ENCODE data around the gene FAM210B.
A peak's percentile ranks its signal among the peaks of the same experiment; 100 is the strongest.

FAM210B gene

GRCh38 chr20:56360908-56361205, 2.1 kb downstream of the FAM210B start:
- Histone ChIP-seq H3K4me1 (ENCODE audit: control insufficient read depth, insufficient read depth, low read length, unreplicated experiment) (peaks cover 16% of the 10 kb centered on the region), H3K27ac (ENCODE audit: low read depth, low read length) (no peak overlapping the region), H3K36me3 (ENCODE audit: insufficient read depth, low read length) (no peaks in the 10 kb centered on the region), H3K79me2 (ENCODE audit: control insufficient read depth, insufficient read depth, low read length, unreplicated experiment) (peaks cover 16% of the 10 kb centered on the region), H3K4me3 (ENCODE audit: low read depth, low read length) (no peak overlapping the region; the same call in 1 of the 2 replicates), H2AFZ (ENCODE audit: low read length, unreplicated experiment) (no peak overlapping the region), H3K27me3 (ENCODE audit: insufficient read depth, low read length) (no peaks in the 10 kb centered on the region)

DNA sequence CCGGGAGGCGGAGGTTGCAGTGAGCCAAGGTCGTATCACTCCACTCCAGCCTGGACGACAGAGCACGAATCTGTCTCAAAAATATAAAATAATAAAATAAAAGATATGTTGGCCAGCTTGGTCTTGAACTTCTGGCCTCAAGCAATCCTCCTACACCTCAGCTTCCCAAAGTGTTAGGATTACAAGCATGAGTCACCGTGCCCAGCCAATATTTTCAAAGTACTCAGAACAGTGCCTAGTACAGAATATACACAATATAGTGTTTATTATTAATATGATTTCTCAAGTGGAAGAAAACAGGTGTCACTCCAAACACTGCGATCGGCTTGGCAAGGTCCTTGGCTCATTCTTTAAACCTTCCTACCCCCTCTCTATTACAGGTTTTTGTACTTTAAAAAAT, 3.1 kb downstream of the FAM210B start:
- H2AFZ ChIP-seq (ENCODE audit: low read length, unreplicated experiment), result no peak overlapping the region
- H3K4me1 ChIP-seq (ENCODE audit: control insufficient read depth, insufficient read depth, low read length, unreplicated experiment), result peaks cover 16% of the 10 kb centered on the region
- no peak overlapping the region for H3K27ac ChIP-seq (ENCODE audit: low read depth, low read length)
- H3K27me3 ChIP-seq (ENCODE audit: insufficient read depth, low read length), result no peaks in the 10 kb centered on the region
- no peak overlapping the region for H3K4me3 ChIP-seq (ENCODE audit: low read depth, low read length)
- no peaks in the 10 kb centered on the region for H3K36me3 ChIP-seq (ENCODE audit: insufficient read depth, low read length)
- H3K79me2 ChIP-seq (ENCODE audit: control insufficient read depth, insufficient read depth, low read length, unreplicated experiment), result peaks cover 16% of the 10 kb centered on the region

- H3K4me1 ChIP-seq (ENCODE audit: control insufficient read depth, insufficient read depth, low read length, unreplicated experiment), result peaks cover 16% of the 10 kb centered on the region
- H3K4me3 ChIP-seq (ENCODE audit: low read depth, low read length), result no peak overlapping the region
- H2AFZ ChIP-seq (ENCODE audit: low read length, unreplicated experiment), result no peak overlapping the region
- no peak overlapping the region for H3K27ac ChIP-seq (ENCODE audit: low read depth, low read length)
- peaks cover 16% of the 10 kb centered on the region for H3K79me2 ChIP-seq (ENCODE audit: control insufficient read depth, insufficient read depth, low read length, unreplicated experiment)
- H3K27me3 ChIP-seq (ENCODE audit: insufficient read depth, low read length), result no peaks in the 10 kb centered on the region
- H3K36me3 ChIP-seq (ENCODE audit: insufficient read depth, low read length), result no peaks in the 10 kb centered on the region
These were observed 4.1 kb downstream of the FAM210B start for GRCh38 chr20:56362833-56363413.

- Histone ChIP-seq H3K27ac (ENCODE audit: low read depth, low read length) (no peak overlapping the region), H2AFZ (ENCODE audit: low read length, unreplicated experiment) (no peak overlapping the region), H3K4me1 (ENCODE audit: control insufficient read depth, insufficient read depth, low read length, unreplicated experiment) (peaks cover 16% of the 10 kb centered on the region), H3K27me3 (ENCODE audit: insufficient read depth, low read length) (no peaks in the 10 kb centered on the region), H3K36me3 (ENCODE audit: insufficient read depth, low read length) (no peaks in the 10 kb centered on the region), H3K79me2 (ENCODE audit: control insufficient read depth, insufficient read depth, low read length, unreplicated experiment) (peaks cover 16% of the 10 kb centered on the region), H3K4me3 (ENCODE audit: low read depth, low read length) (no peak overlapping the region)
These were observed 4.7 kb downstream of the FAM210B start for GRCh38 chr20:56363491-56363890.

DNA sequence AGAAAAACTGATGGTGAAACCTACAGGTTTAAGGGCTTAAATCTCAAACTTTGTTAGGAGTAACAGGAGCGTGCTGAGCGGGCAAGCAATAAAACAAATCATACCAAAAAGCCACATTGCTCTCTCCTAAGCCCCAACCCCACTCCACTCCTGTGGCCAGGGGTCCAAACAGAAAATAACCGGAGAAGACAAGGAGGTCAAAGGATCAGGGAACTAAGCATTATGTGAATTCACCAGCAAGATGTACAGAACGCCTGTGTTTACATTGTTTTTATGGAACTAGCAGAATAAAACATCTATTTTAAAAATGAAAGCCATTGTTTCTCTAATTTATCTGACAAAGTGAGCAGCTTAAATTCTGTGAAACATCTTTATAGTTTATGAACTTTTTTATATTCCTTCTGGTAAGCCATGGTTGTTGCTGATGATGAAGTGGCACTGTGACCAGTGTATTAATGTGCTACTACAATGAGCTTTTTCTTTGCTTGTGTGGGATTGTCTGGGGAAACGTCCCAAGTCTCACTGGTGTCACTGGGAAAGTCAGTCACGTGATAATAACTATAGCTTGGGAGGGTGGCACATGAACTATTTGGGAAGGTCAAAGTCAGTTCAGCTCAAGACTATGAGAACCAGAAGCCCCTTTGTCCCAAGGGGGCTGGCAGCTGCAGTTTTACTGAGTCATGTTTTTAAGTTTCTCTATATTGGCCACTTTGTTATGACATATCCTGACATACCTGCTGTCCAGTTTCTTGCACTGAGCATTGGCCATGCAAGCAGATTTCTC, 9.8 kb downstream of the FAM210B start:
- Histone ChIP-seq H3K4me1 (ENCODE audit: control insufficient read depth, insufficient read depth, low read length, unreplicated experiment) (peaks cover under 1% of the 10 kb centered on the region), H3K79me2 (ENCODE audit: control insufficient read depth, insufficient read depth, low read length, unreplicated experiment) (peaks cover 20% of the 10 kb centered on the region), H3K36me3 (ENCODE audit: insufficient read depth, low read length) (peaks cover 20% of the 10 kb centered on the region), H3K4me3 (ENCODE audit: low read depth, low read length) (no peak overlapping the region), H3K27ac (ENCODE audit: low read depth, low read length) (no peak overlapping the region), H3K27me3 (ENCODE audit: insufficient read depth, low read length) (no peaks in the 10 kb centered on the region), H2AFZ (ENCODE audit: low read length, unreplicated experiment) (no peak overlapping the region)

- no peak overlapping the region for H3K27ac ChIP-seq (ENCODE audit: low read depth, low read length)
- no peak overlapping the region for H2AFZ ChIP-seq (ENCODE audit: low read length, unreplicated experiment)
- peaks cover 26% of the 10 kb centered on the region for H3K79me2 ChIP-seq (ENCODE audit: control insufficient read depth, insufficient read depth, low read length, unreplicated experiment)
- no peak overlapping the region for H3K4me3 ChIP-seq (ENCODE audit: low read depth, low read length)
- peaks cover 22% of the 10 kb centered on the region for H3K36me3 ChIP-seq (ENCODE audit: insufficient read depth, low read length)
- H3K27me3 ChIP-seq (ENCODE audit: insufficient read depth, low read length), result no peaks in the 10 kb centered on the region
- H3K4me1 ChIP-seq (ENCODE audit: control insufficient read depth, insufficient read depth, low read length, unreplicated experiment), result peaks cover 6% of the 10 kb centered on the region
These were observed 10.4 kb downstream of the FAM210B start for GRCh38 chr20:56369179-56369578.

DNA sequence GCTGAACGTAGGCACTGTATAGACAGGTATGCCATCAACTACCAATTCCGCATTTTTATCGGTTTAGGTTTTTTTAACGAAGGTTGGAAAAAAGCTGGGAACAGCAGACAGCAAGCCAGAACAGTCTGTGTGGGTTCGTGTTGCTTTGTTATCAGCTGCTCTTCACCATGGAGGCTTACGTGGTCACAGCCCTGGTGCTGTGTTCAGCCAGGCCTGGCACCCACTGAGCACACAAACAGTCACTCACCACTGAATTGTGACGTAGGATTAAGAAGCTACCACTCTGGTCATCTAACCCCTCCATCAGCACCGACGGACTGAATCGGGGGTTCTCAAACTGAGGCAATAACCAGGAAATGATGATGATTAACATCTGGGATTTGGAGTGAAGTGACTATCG, 13.2 kb downstream of the FAM210B start:
- no peak overlapping the region for H3K4me3 ChIP-seq (ENCODE audit: low read depth, low read length)
- H3K27me3 ChIP-seq (ENCODE audit: insufficient read depth, low read length), result no peaks in the 10 kb centered on the region
- H2AFZ ChIP-seq (ENCODE audit: low read length, unreplicated experiment), result no peak overlapping the region
- peaks cover 12% of the 10 kb centered on the region for H3K4me1 ChIP-seq (ENCODE audit: control insufficient read depth, insufficient read depth, low read length, unreplicated experiment)
- peaks cover 52% of the 10 kb centered on the region for H3K79me2 ChIP-seq (ENCODE audit: control insufficient read depth, insufficient read depth, low read length, unreplicated experiment)
- H3K27ac ChIP-seq (ENCODE audit: low read depth, low read length), result no peak overlapping the region
- H3K36me3 ChIP-seq (ENCODE audit: insufficient read depth, low read length), result peaks cover 22% of the 10 kb centered on the region

DNA sequence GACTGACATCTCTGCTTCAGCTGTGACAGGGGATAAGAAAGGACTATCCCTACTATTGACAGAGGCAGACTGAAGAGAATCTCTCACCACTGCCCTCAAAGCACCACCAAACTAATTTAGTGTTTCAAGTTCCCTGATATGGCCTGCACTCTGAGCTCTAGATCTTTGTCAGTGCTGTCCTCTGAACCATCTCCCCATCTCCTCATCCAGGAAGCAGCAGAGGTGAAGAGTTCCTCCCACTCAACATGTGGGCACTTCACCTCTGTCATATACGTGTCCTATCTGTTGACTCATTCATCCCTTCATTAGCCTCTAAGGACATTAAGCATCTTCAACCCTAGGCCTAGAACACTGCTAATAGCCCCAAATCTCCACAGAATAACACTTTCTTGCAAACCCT, 14.1 kb downstream of the FAM210B start:
- Histone ChIP-seq H3K4me3 (ENCODE audit: low read depth, low read length) (no peak overlapping the region), H3K79me2 (ENCODE audit: control insufficient read depth, insufficient read depth, low read length, unreplicated experiment) (peaks cover 59% of the 10 kb centered on the region), H2AFZ (ENCODE audit: low read length, unreplicated experiment) (no peak overlapping the region), H3K4me1 (ENCODE audit: control insufficient read depth, insufficient read depth, low read length, unreplicated experiment) (peaks cover 12% of the 10 kb centered on the region), H3K27me3 (ENCODE audit: insufficient read depth, low read length) (no peaks in the 10 kb centered on the region), H3K36me3 (ENCODE audit: insufficient read depth, low read length) (peaks cover 25% of the 10 kb centered on the region), H3K27ac (ENCODE audit: low read depth, low read length) (no peak overlapping the region)

DNA sequence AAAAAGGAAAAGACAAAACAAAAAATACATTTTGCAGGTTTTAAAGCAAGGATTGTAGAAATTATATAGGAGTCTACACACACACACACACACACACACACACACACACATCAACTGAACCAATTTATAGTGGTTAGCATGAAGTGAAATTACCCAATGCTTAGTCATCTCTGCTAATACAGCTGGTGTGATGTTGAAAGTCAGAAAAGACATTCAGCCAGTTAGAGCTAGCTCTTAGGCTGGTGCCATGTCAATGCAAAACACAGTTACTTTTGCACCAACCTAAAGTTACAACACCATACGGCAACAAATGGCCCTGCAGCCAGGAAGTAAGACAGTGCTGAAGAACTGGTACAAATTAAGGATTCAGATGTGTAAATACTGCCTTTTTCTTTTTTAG, 15.2 kb downstream of the FAM210B start:
- Histone ChIP-seq H3K79me2 (ENCODE audit: control insufficient read depth, insufficient read depth, low read length, unreplicated experiment) (peaks cover 70% of the 10 kb centered on the region), H3K36me3 (ENCODE audit: insufficient read depth, low read length) (peaks cover 36% of the 10 kb centered on the region)

DNA sequence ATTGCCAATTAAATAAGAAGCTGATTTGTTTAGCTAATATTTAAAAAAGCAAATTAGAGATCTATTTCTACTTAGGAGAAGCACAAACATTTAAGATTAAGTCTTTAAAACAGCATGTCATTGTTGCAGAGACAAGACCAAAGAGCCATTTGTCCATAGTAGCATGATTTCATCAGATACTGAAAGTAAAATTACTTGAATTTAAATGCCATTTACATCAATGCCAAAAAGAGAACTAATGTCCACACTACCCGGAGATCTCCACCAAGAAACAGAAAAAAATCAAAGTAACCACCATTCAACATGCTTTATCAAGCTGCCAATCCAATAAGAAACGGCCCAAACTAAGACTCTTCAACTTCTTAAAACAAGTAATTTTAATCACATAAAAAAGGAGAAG, 17.6 kb downstream of the FAM210B start:
- Histone ChIP-seq H3K79me2 (ENCODE audit: control insufficient read depth, insufficient read depth, low read length, unreplicated experiment) (peaks cover 83% of the 10 kb centered on the region), H3K4me3 (ENCODE audit: low read depth, low read length) (no peak overlapping the region), H2AFZ (ENCODE audit: low read length, unreplicated experiment) (no peak overlapping the region), H3K4me1 (ENCODE audit: control insufficient read depth, insufficient read depth, low read length, unreplicated experiment) (peaks cover 12% of the 10 kb centered on the region), H3K36me3 (ENCODE audit: insufficient read depth, low read length) (peaks cover 41% of the 10 kb centered on the region), H3K27me3 (ENCODE audit: insufficient read depth, low read length) (no peaks in the 10 kb centered on the region), H3K27ac (ENCODE audit: low read depth, low read length) (no peak overlapping the region)

More for the DNA sequence above, 15.2 kb downstream of the FAM210B start:
- Histone ChIP-seq H2AFZ (ENCODE audit: low read length, unreplicated experiment) (no peak overlapping the region), H3K27me3 (ENCODE audit: insufficient read depth, low read length) (no peaks in the 10 kb centered on the region), H3K4me3 (ENCODE audit: low read depth, low read length) (no peak overlapping the region), H3K4me1 (ENCODE audit: control insufficient read depth, insufficient read depth, low read length, unreplicated experiment) (peaks cover 12% of the 10 kb centered on the region), H3K27ac (ENCODE audit: low read depth, low read length) (peak overlapping the region; percentile 49)

DNA sequence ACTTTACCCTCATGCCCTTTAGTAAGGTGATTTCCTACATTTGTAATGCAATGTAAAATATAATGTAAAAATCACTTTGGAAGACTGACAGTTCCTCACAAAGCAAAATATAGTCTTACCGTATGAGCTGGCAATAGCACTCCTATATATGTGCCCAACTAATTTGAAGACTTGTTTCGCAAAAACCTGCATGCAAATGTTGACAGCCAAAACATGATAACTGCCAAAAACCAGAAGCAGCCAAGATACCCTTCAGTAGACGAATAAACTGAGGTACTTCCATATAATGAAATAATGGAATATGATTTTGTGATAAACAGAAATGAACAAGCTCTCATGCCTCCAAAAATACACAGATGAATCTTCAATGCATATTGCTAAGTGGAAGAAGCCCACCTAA, 19.6 kb downstream of the FAM210B start:
- Histone ChIP-seq H3K4me3 (ENCODE audit: low read depth, low read length) (no peak overlapping the region), H3K4me1 (ENCODE audit: control insufficient read depth, insufficient read depth, low read length, unreplicated experiment) (peaks cover 12% of the 10 kb centered on the region), H3K27me3 (ENCODE audit: insufficient read depth, low read length) (no peaks in the 10 kb centered on the region), H3K79me2 (ENCODE audit: control insufficient read depth, insufficient read depth, low read length, unreplicated experiment) (peaks cover 75% of the 10 kb centered on the region), H2AFZ (ENCODE audit: low read length, unreplicated experiment) (no peak overlapping the region), H3K36me3 (ENCODE audit: insufficient read depth, low read length) (peaks cover 31% of the 10 kb centered on the region), H3K27ac (ENCODE audit: low read depth, low read length) (no peak overlapping the region)

Data from ACC112 (cell line).